ENCODE data around the gene LCE2C. TPM values are rescaled to one million over a fixed set of nuclear protein-coding genes. Genes with fewer than 3 reads are reported as not detected.
"Not testable (repeated sequence)": the region's sequence is repeated elsewhere in the genome, so short reads cannot be mapped to it uniquely, and the experiment has no call there.

Gene LCE2C
- total RNA-seq, 4 donors from 2014 or later, result 17.6 TPM; not detected in 3

GRCh38 chr1:152663098-152663497, 12.0 kb upstream of the LCE2C start, which contains the start of gene LCE2D:
Gene LCE2D (plus strand): TSS chr1:152663380. CDS start chr1:152664106, 726 bp downstream.
- H3K4me3 ChIP-seq (replicated peaks in 1 of 3), result no peak within 1 kb of the TSS
- no peaks in the 10 kb centered on the region for H3K27me3 ChIP-seq
- no peak within 1 kb of the TSS for H3K27ac ChIP-seq
- 49 to 69% methylated on average over 2 to 3 of the region's 3 CpGs for WGBS, 2 donors
- TF ChIP-seq POLR2A (IDR thresholded peaks at IDR 0.05) (no peak), CTCF (IDR thresholded peaks at IDR 0.05) (no peak)
- intact Hi-C loops (cut with DNase I), result no loop called here
- H3K36me3 ChIP-seq, result no peaks in the 10 kb centered on the region
- no peaks in the 10 kb centered on the region for H3K4me1 ChIP-seq
- H3K9me3 ChIP-seq, result no peaks in the 10 kb centered on the region
- no peak for DNase-seq

- H3K27ac ChIP-seq; H3K4me1 ChIP-seq; DNase-seq; H3K4me3 ChIP-seq (replicated peaks in 1 of 3); intact Hi-C loops (cut with DNase I); H3K9me3 ChIP-seq; H3K27me3 ChIP-seq; H3K36me3 ChIP-seq: not testable (repeated sequence)
- WGBS, 2 donors, result 93 to 100% methylated on average over 1 of the region's 1 CpG
Observed at GRCh38 chr1:152666171-152666570, 8.9 kb upstream of the LCE2C start.

- intact Hi-C loops (cut with DNase I), result no loop called here
- Histone ChIP-seq H3K27me3 (no peaks in the 10 kb centered on the region), H3K4me3 (replicated peaks in 1 of 3) (no peak overlapping the region), H3K27ac (no peak overlapping the region), H3K36me3 (no peaks in the 10 kb centered on the region), H3K9me3 (no peaks in the 10 kb centered on the region), H3K4me1 (no peaks in the 10 kb centered on the region)
- TF ChIP-seq CTCF (IDR thresholded peaks at IDR 0.05), result no peak
- TF ChIP-seq POLR2A (IDR thresholded peaks at IDR 0.05), result no peak
- 92 to 93% methylated on average over 5 of the region's 5 CpGs for WGBS, 2 donors
- no peak for DNase-seq
Observed at GRCh38 chr1:152667648-152668047, 7.4 kb upstream of the LCE2C start.

GRCh38 chr1:152673016-152673415, 2.1 kb upstream of the LCE2C start:
- TF ChIP-seq CTCF (IDR thresholded peaks at IDR 0.05) (no peak), POLR2A (IDR thresholded peaks at IDR 0.05) (no peak)
- no peak for DNase-seq
- Histone ChIP-seq H3K27me3 (no peaks in the 10 kb centered on the region), H3K4me1 (no peaks in the 10 kb centered on the region), H3K36me3 (no peaks in the 10 kb centered on the region), H3K27ac (no peak overlapping the region), H3K9me3 (no peaks in the 10 kb centered on the region), H3K4me3 (replicated peaks in 1 of 3) (no peak overlapping the region)
- WGBS, 2 donors, result 59 to 73% methylated on average over 2 of the region's 2 CpGs
- intact Hi-C loops (cut with DNase I), result no loop called here

GRCh38 chr1:152679459-152679858, 4.4 kb downstream of the LCE2C start:
- Histone ChIP-seq H3K36me3 (no peaks in the 10 kb centered on the region), H3K27ac (no peak overlapping the region), H3K27me3 (no peaks in the 10 kb centered on the region), H3K9me3 (no peaks in the 10 kb centered on the region), H3K4me3 (replicated peaks in 1 of 3) (no peak overlapping the region), H3K4me1 (no peaks in the 10 kb centered on the region)
- intact Hi-C loops (cut with DNase I), result no loop called here
- peak; percentile 10 to 11 for DNase-seq
- 41 to 42% methylated on average over 1 to 6 of the region's 6 CpGs for WGBS, 2 donors
- TF ChIP-seq CTCF (IDR thresholded peaks at IDR 0.05) (no peak), POLR2A (IDR thresholded peaks at IDR 0.05) (no peak)

- TF ChIP-seq POLR2A (IDR thresholded peaks at IDR 0.05) (no peak), CTCF (IDR thresholded peaks at IDR 0.05) (no peak)
- Histone ChIP-seq H3K27ac (no peak overlapping the region), H3K4me1 (no peaks in the 10 kb centered on the region), H3K4me3 (replicated peaks in 1 of 3) (no peak overlapping the region), H3K27me3 (no peaks in the 10 kb centered on the region), H3K9me3 (no peaks in the 10 kb centered on the region), H3K36me3 (no peaks in the 10 kb centered on the region)
- WGBS, 2 donors, result 61 to 68% methylated on average over 2 of the region's 2 CpGs
- DNase-seq, result no peak
- intact Hi-C loops (cut with DNase I), result no loop called here
Observed at GRCh38 chr1:152681616-152682015, 6.5 kb downstream of the LCE2C start.
